Panc1 (cell line): ENCODE results near the gene HSPB3.

Source experiments
- POLR2AphosphoS5 ChIP-seq: IDR thresholded peaks from 2 replicates; pipeline ENCODE4 v1.6.1; 2012; ENCODE audit warnings: mild to moderate bottlenecking, low read depth, low read length, moderate library complexity
- TCF7L2 ChIP-seq: IDR thresholded peaks from 2 replicates; pipeline ENCODE4 v1.6.1; 2011; ENCODE audit warnings: mild to moderate bottlenecking, low read depth, low read length, inconsistent platforms
- TF ChIP-seq, protein P1 (sequence below): fragments of 450-650 bp; IDR thresholded peaks from 2 replicates; pipeline ENCODE4 v1.5.1; 2017; ENCODE audit warnings: mild to moderate bottlenecking

- TF ChIP-seq, protein P1, sequence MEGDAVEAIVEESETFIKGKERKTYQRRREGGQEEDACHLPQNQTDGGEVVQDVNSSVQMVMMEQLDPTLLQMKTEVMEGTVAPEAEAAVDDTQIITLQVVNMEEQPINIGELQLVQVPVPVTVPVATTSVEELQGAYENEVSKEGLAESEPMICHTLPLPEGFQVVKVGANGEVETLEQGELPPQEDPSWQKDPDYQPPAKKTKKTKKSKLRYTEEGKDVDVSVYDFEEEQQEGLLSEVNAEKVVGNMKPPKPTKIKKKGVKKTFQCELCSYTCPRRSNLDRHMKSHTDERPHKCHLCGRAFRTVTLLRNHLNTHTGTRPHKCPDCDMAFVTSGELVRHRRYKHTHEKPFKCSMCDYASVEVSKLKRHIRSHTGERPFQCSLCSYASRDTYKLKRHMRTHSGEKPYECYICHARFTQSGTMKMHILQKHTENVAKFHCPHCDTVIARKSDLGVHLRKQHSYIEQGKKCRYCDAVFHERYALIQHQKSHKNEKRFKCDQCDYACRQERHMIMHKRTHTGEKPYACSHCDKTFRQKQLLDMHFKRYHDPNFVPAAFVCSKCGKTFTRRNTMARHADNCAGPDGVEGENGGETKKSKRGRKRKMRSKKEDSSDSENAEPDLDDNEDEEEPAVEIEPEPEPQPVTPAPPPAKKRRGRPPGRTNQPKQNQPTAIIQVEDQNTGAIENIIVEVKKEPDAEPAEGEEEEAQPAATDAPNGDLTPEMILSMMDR, result no peak
- no peak for TF ChIP-seq POLR2AphosphoS5
- TF ChIP-seq TCF7L2, result no peak
These were observed 42.6 kb upstream of the HSPB3 start for GRCh38 chr5:54412913-54413312.
